Endodermal cell (in vitro differentiated cells): ENCODE measurements around the gene UQCRC1. TPM values are rescaled to one million over a fixed set of nuclear protein-coding genes. Genes with fewer than 3 reads are reported as not detected.

Source experiments
- DNase-seq: peaks from one replicate; pipeline ENCODE4 v3.0.0-alpha.2; 2017
- H3K27ac ChIP-seq: 2 replicates; pipeline ENCODE4 v1.5.1; 2013; ENCODE audit warnings: mild to moderate bottlenecking, low read depth, low read length, moderate library complexity
- H3K27me3 ChIP-seq: 2 replicates; pipeline ENCODE4 v1.6.1; 2013; ENCODE audit warnings: mild to moderate bottlenecking, low read length, moderate library complexity; ENCODE audit not compliant: insufficient read depth, control insufficient read depth, poor library complexity, severe bottlenecking
- H3K36me3 ChIP-seq: 2 replicates; pipeline ENCODE4 v1.7.0; 2013; ENCODE audit warnings: mild to moderate bottlenecking, low read length, moderate library complexity; ENCODE audit not compliant: control insufficient read depth, insufficient read depth
- H3K4me1 ChIP-seq: one replicate; pipeline ENCODE4 v1.7.0; 2013; ENCODE audit warnings: low read length; ENCODE audit not compliant: control insufficient read depth, insufficient read depth
- H3K4me3 ChIP-seq: 2 replicates; pipeline ENCODE4 v1.5.1; 2013; ENCODE audit warnings: mild to moderate bottlenecking, low read length, moderate library complexity
- H3K9ac ChIP-seq: 2 replicates; pipeline ENCODE4 v1.6.1; 2013; ENCODE audit warnings: mild to moderate bottlenecking, low read length, moderate library complexity; ENCODE audit not compliant: poor library complexity, severe bottlenecking; ENCODE audit errors: extremely low read depth
- H3K9me3 ChIP-seq: 2 replicates; pipeline ENCODE4 v1.6.1; 2013; ENCODE audit warnings: mild to moderate bottlenecking, low read length, moderate library complexity; ENCODE audit not compliant: control insufficient read depth
- H3K27ac Mint-ChIP-seq: 2 replicates; pipeline ENCODE4 v1.8.0; 2020; ENCODE audit warnings: mixed read lengths
- H3K27me3 Mint-ChIP-seq: 2 replicates; pipeline ENCODE4 v1.8.0; 2021; ENCODE audit warnings: mild to moderate bottlenecking, mixed read lengths; ENCODE audit not compliant: insufficient read depth
- H3K36me3 Mint-ChIP-seq: 2 replicates; pipeline ENCODE4 v1.8.0; 2020; ENCODE audit warnings: low read depth, mixed read lengths
- H3K4me1 Mint-ChIP-seq: 2 replicates; pipeline ENCODE4 v1.8.0; 2020; ENCODE audit warnings: mixed read lengths
- H3K4me3 Mint-ChIP-seq: 2 replicates; pipeline ENCODE4 v1.8.0; 2020; ENCODE audit warnings: mild to moderate bottlenecking, moderate library complexity, mixed read lengths
- H3K9me3 Mint-ChIP-seq: 2 replicates; pipeline ENCODE4 v1.8.0; 2020; ENCODE audit warnings: mild to moderate bottlenecking, mixed read lengths
- WGBS, 2 experiments: methylation state at CpG; one replicate each; pipeline versions ENCODE4 v1.1.5 to v1.1.7; 2013; ENCODE audit warnings: missing lambda C conversion rate in 2 of 2, mixed read lengths in 1 of 2; ENCODE audit not compliant: insufficient coverage in 1 of 2, insufficient read length in 1 of 2; 5-methylcytosine and 5-hydroxymethylcytosine counted together
- total RNA-seq, 2 donors: library from RNA; stranded (reverse); fragmentation: NEBNext Ultra II Directional in 1 of 2; extraction: Animal tissue kit (Norgen Biotek cat#: 25700) in 1 of 2; gene quantifications; 2 replicates in 1 of 2; 3 replicates in 1 of 2; pipeline ENCODE4 v1.2.1, GENCODE V29; 2021
- TF ChIP-seq, protein P1 (sequence below): fragments of 200-600 bp; sonication (generic); conservative IDR thresholded peaks from 2 replicates; pipeline ENCODE4 v1.5.0; 2021; ENCODE audit warnings: antibody characterized with exemption, mild to moderate bottlenecking

UQCRC1 gene
- total RNA-seq, 2 donors from 2014 or later: 231 to 289 TPM

DNA sequence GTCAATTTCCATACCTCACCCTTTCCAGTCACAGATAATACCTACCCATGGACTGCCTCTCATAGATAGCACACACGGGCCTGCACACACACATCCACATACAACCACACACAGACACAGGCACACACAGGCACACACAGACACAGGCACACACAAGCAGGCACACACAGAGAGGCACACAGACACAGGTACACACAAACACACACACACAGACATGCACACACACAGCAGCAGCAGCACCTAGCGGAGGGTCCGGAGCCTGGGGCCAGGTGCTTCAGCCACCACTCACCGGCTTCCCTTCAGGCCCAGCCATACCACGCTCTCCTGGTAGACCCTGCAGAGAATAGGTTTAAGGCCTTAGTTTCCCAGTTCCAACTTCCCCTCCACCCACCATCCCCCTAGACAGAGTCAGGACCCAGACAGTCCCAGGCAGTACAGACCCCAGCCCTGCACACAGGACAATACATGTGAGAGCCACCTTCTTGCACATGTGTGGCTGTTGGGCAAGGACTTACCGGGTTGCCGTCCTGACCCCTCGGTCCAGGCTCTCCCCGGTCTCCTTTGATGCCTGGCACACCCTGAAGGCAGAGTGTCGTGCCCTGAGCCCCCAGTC lies 35.4 kb downstream of the UQCRC1 start:
- H3K9ac ChIP-seq: no peak overlapping the region
- no peak overlapping the region for H3K4me3 ChIP-seq
- H3K36me3 Mint-ChIP-seq: peaks cover 3% of the 10 kb centered on the region
- no peaks in the 10 kb centered on the region for H3K27me3 Mint-ChIP-seq
- no peaks in the 10 kb centered on the region for H3K9me3 ChIP-seq
- H3K36me3 ChIP-seq: no peaks in the 10 kb centered on the region
- H3K4me1 ChIP-seq: no peaks in the 10 kb centered on the region
- 91 to 100% methylated on average over 5 to 10 of the region's 10 CpGs for WGBS, 2 experiments
- no peak overlapping the region for H3K4me3 Mint-ChIP-seq
- H3K27me3 ChIP-seq: no peaks in the 10 kb centered on the region
- no peak overlapping the region for H3K27ac ChIP-seq
- no peak for DNase-seq
- H3K27ac Mint-ChIP-seq: no peak overlapping the region
- no peaks in the 10 kb centered on the region for H3K9me3 Mint-ChIP-seq
- H3K4me1 Mint-ChIP-seq: no peaks in the 10 kb centered on the region
- TF ChIP-seq, protein P1, sequence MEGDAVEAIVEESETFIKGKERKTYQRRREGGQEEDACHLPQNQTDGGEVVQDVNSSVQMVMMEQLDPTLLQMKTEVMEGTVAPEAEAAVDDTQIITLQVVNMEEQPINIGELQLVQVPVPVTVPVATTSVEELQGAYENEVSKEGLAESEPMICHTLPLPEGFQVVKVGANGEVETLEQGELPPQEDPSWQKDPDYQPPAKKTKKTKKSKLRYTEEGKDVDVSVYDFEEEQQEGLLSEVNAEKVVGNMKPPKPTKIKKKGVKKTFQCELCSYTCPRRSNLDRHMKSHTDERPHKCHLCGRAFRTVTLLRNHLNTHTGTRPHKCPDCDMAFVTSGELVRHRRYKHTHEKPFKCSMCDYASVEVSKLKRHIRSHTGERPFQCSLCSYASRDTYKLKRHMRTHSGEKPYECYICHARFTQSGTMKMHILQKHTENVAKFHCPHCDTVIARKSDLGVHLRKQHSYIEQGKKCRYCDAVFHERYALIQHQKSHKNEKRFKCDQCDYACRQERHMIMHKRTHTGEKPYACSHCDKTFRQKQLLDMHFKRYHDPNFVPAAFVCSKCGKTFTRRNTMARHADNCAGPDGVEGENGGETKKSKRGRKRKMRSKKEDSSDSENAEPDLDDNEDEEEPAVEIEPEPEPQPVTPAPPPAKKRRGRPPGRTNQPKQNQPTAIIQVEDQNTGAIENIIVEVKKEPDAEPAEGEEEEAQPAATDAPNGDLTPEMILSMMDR: no peak

DNA sequence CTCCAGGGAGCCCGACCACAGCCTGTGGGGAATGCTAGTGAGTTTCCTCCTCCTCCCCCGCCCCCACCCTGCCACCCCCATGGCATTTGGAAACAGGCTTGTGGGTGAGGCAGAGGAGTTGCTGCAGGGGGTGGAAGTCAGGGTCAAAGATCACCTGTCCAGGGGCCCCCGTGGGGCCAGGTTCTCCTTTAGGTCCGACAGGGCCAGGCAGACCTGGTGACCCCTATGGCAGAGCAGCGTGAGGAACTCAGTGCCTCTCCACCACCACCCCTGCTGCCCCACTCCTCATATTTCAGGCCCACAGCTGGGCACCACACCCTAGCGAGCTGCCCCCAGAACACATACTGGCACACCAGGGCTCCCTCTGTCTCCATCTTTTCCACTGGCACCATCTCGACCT lies 36.9 kb downstream of the UQCRC1 start:
- no peaks in the 10 kb centered on the region for H3K4me1 ChIP-seq
- H3K4me3 ChIP-seq: no peak overlapping the region
- no peak overlapping the region for H3K27ac Mint-ChIP-seq
- no peaks in the 10 kb centered on the region for H3K27me3 Mint-ChIP-seq
- TF ChIP-seq, protein P1: no peak
- no peaks in the 10 kb centered on the region for H3K4me1 Mint-ChIP-seq
- H3K4me3 Mint-ChIP-seq: no peak overlapping the region
- H3K9me3 Mint-ChIP-seq: no peaks in the 10 kb centered on the region
- no peaks in the 10 kb centered on the region for H3K36me3 Mint-ChIP-seq
- no peaks in the 10 kb centered on the region for H3K27me3 ChIP-seq
- no peaks in the 10 kb centered on the region for H3K36me3 ChIP-seq
- H3K27ac ChIP-seq: no peak overlapping the region
- DNase-seq: no peak
- no peaks in the 10 kb centered on the region for H3K9me3 ChIP-seq
- WGBS, 2 experiments: 90 to 92% methylated on average over 4 to 7 of the region's 7 CpGs
- no peak overlapping the region for H3K9ac ChIP-seq

DNA sequence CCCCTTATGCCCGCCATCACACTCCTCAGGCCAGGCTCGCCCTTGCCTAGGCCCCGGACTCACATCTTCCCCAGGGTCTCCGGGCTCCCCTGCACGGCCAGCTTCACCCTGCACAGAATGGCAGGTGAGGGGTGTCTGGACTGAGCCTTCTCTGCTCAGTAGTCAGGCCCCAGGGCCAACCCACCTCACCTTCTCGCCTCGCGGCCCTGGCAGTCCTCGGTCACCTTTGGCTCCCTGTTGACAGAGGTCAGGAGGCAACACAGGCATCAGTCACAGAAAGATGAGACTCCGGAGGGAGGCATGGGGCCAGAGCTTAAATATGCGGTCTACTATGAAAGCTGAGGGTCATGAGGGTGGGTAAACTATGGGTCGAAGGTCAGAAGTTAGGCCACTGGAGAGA lies 37.5 kb downstream of the UQCRC1 start:
- TF ChIP-seq, protein P1: no peak
- no peaks in the 10 kb centered on the region for H3K9me3 Mint-ChIP-seq
- H3K4me3 Mint-ChIP-seq: no peak overlapping the region
- H3K27me3 Mint-ChIP-seq: no peaks in the 10 kb centered on the region
- H3K27ac Mint-ChIP-seq: no peak overlapping the region
- H3K4me1 Mint-ChIP-seq: no peaks in the 10 kb centered on the region
- no peak for DNase-seq
- WGBS, 2 experiments: 91 to 96% methylated on average over 6 to 12 of the region's 12 CpGs
- Histone ChIP-seq H3K27me3 (no peaks in the 10 kb centered on the region), H3K9me3 (no peaks in the 10 kb centered on the region), H3K36me3 (no peaks in the 10 kb centered on the region), H3K4me1 (no peaks in the 10 kb centered on the region), H3K27ac (no peak overlapping the region), H3K4me3 (no peak overlapping the region), H3K9ac (no peak overlapping the region)
- H3K36me3 Mint-ChIP-seq: no peaks in the 10 kb centered on the region
